ENCODE measurements around the gene DENND1C.
"Not testable (repeated sequence)": the region's sequence is repeated elsewhere in the genome, so short reads cannot be mapped to it uniquely, and the experiment has no call there.

The DENND1C gene

GRCh38 chr19:6452223-6452614, 29.4 kb downstream of the DENND1C start:
- no peak for DNase-seq

GRCh38 chr19:6451583-6452222, 29.9 kb downstream of the DENND1C start:
- DNase-seq: no peak

- no peak for DNase-seq
Measured at GRCh38 chr19:6450166-6450565, 31.4 kb downstream of the DENND1C start.

- DNase-seq: no peak
Measured at GRCh38 chr19:6448045-6448444, 33.5 kb downstream of the DENND1C start.

- no peak for DNase-seq
Measured at GRCh38 chr19:6446452-6446851, 35.1 kb downstream of the DENND1C start.

GRCh38 chr19:6443986-6444385, 37.6 kb downstream of the DENND1C start:
- DNase-seq: no peak

- no peak for DNase-seq
Measured at GRCh38 chr19:6442087-6442688, 39.4 kb downstream of the DENND1C start.

GRCh38 chr19:6440905-6441304, 40.7 kb downstream of the DENND1C start:
- no peak for DNase-seq

GRCh38 chr19:6439743-6440142, 41.8 kb downstream of the DENND1C start:
- DNase-seq: no peak

GRCh38 chr19:6433663-6434062, 47.9 kb downstream of the DENND1C start, which contains the start of gene SLC25A41:
TSS of gene SLC25A41 (minus strand) at chr19:6433763. CDS start at chr19:6433693, 70 bp downstream.
- no peak for DNase-seq

GRCh38 chr19:6433165-6433564, 48.4 kb downstream of the DENND1C start:
- no peak for DNase-seq

- DNase-seq: no peak
Measured at GRCh38 chr19:6431891-6432290, 49.7 kb downstream of the DENND1C start.

- DNase-seq: no peak
Measured at GRCh38 chr19:6429419-6430221, 52.0 kb downstream of the DENND1C start.

GRCh38 chr19:6428692-6429418, 52.7 kb downstream of the DENND1C start:
- DNase-seq: not testable (repeated sequence)

- no peak for DNase-seq
Measured at GRCh38 chr19:6427131-6427530, 54.5 kb downstream of the DENND1C start.

GRCh38 chr19:6425732-6426620, 55.6 kb downstream of the DENND1C start:
- no peak for DNase-seq

- peak; percentile 100 for DNase-seq
Measured at GRCh38 chr19:6424939-6425731, 56.5 kb downstream of the DENND1C start.

GRCh38 chr19:6424195-6424938, 57.2 kb downstream of the DENND1C start, which contains the start of gene KHSRP:
TSS of gene KHSRP (minus strand) at chr19:6424811. CDS start at chr19:6424701, 110 bp downstream.
- DNase-seq: no peak

- no peak for DNase-seq
Measured at GRCh38 chr19:6423499-6424194, 57.9 kb downstream of the DENND1C start.
